MM.1S (cell line): ENCODE measurements around the gene DIS3L2.

Source experiments
- DNase-seq: peaks from one replicate; pipeline ENCODE4 v3.0.0-alpha.2; 2015
- H2AFZ ChIP-seq: fragments of 300-600 bp; sonication (generic); 2 replicates; pipeline ENCODE4 v1.6.0; 2016; ENCODE audit warnings: antibody characterized with exemption, low read length
- H3F3A ChIP-seq: fragments of 300-600 bp; sonication (generic); 2 replicates; pipeline ENCODE4 v1.6.1; 2016; ENCODE audit warnings: mild to moderate bottlenecking, antibody characterized with exemption, low read length, moderate library complexity, mixed read lengths; ENCODE audit not compliant: insufficient read depth
- H3K27ac ChIP-seq: fragments of 300-600 bp; sonication (generic); 2 replicates; pipeline ENCODE4 v1.5.1; 2016; ENCODE audit warnings: mild to moderate bottlenecking, low read length
- H3K27me3 ChIP-seq: fragments of 300-600 bp; sonication (generic); replicated peaks from 2 replicates; pipeline ENCODE4 v1.6.0; 2016; ENCODE audit warnings: low read length; ENCODE audit not compliant: insufficient read depth
- H3K36me3 ChIP-seq: fragments of 300-600 bp; sonication (generic); replicated peaks from 2 replicates; pipeline ENCODE4 v1.6.1; 2016; ENCODE audit warnings: mild to moderate bottlenecking, low read length, mixed read lengths; ENCODE audit not compliant: insufficient read depth
- H3K4me1 ChIP-seq: fragments of 300-600 bp; sonication (generic); 2 replicates; pipeline ENCODE4 v1.6.1; 2016; ENCODE audit warnings: low read length, mixed read lengths
- H3K4me2 ChIP-seq: fragments of 300-600 bp; sonication (generic); 2 replicates; pipeline ENCODE4 v1.6.0; 2016; ENCODE audit warnings: low read depth, low read length
- H3K4me3 ChIP-seq: fragments of 300-600 bp; sonication (generic); 2 replicates; pipeline ENCODE4 v1.5.1; 2016; ENCODE audit warnings: low read length, mixed read lengths
- H3K79me2 ChIP-seq: fragments of 300-600 bp; sonication (generic); 2 replicates; pipeline ENCODE4 v1.6.1; 2016; ENCODE audit warnings: mixed run types, low read length, mixed read lengths
- H3K9ac ChIP-seq: fragments of 300-600 bp; sonication (generic); 2 replicates; pipeline ENCODE4 v1.6.1; 2016; ENCODE audit warnings: low read length, mixed read lengths
- H3K9me2 ChIP-seq: fragments of 300-600 bp; sonication (generic); replicated peaks from 2 replicates; pipeline ENCODE4 v1.6.1; 2016; ENCODE audit warnings: mild to moderate bottlenecking, low read length, mixed read lengths; ENCODE audit not compliant: insufficient read depth
- H3K9me3 ChIP-seq: fragments of 300-600 bp; sonication (generic); replicated peaks from 2 replicates; pipeline ENCODE4 v1.6.1; 2016; ENCODE audit warnings: mild to moderate bottlenecking, low read length, mixed read lengths; ENCODE audit not compliant: insufficient read depth
- H4K20me1 ChIP-seq: fragments of 300-600 bp; sonication (generic); 2 replicates; pipeline ENCODE4 v1.6.1; 2016; ENCODE audit warnings: mild to moderate bottlenecking, low read length, moderate library complexity, mixed read lengths; ENCODE audit not compliant: insufficient read depth
- EZH2 ChIP-seq: fragments of 300-600 bp; sonication (generic); optimal IDR thresholded peaks from 2 replicates; pipeline ENCODE3; 2017; ENCODE audit warnings: low read depth, mild to moderate bottlenecking, antibody characterized with exemption, low read length, mixed read lengths
- EZH2phosphoT487 ChIP-seq: fragments of 300-600 bp; sonication (generic); IDR thresholded peaks from 2 replicates; pipeline ENCODE4 v1.6.1; 2018; ENCODE audit warnings: antibody characterized with exemption, low read length
- TF ChIP-seq, protein P1 (sequence below): fragments of 300-600 bp; sonication (generic); IDR thresholded peaks from 2 replicates; pipeline ENCODE4 v1.5.1; 2016; ENCODE audit warnings: antibody characterized with exemption, low read length, mixed read lengths

DIS3L2 gene

DNA sequence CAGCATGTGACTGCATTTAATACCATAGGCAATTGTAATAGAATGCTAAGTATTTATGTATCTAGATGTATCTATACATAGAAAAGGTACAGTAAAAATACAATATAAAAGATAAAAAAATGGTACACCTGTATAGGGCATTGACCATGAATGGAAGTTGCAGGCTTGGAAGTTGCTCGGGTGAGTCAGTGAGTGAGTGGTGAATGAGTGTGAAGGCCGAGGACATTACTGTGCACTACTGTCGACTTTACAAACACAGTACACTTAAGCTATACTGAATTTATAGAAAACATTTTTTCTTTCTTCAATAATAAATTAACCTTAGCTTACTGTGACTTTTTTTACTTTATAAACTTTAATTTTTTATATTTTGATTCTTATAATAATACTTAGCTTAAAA is 8.9 kb downstream of the DIS3L2 start:
- Histone ChIP-seq H3K79me2 (peaks cover 47% of the 10 kb centered on the region), H3K4me1 (no peaks in the 10 kb centered on the region), H4K20me1 (no peaks in the 10 kb centered on the region), H3F3A (no peaks in the 10 kb centered on the region), H3K4me2 (no peak overlapping the region), H3K9me3 (no peaks in the 10 kb centered on the region), H3K27ac (no peak overlapping the region), H2AFZ (no peak overlapping the region), H3K4me3 (no peak overlapping the region), H3K36me3 (no peaks in the 10 kb centered on the region), H3K9me2 (no peaks in the 10 kb centered on the region), H3K27me3 (no peaks in the 10 kb centered on the region), H3K9ac (no peak overlapping the region)
- no peak for DNase-seq
- TF ChIP-seq, protein P1, sequence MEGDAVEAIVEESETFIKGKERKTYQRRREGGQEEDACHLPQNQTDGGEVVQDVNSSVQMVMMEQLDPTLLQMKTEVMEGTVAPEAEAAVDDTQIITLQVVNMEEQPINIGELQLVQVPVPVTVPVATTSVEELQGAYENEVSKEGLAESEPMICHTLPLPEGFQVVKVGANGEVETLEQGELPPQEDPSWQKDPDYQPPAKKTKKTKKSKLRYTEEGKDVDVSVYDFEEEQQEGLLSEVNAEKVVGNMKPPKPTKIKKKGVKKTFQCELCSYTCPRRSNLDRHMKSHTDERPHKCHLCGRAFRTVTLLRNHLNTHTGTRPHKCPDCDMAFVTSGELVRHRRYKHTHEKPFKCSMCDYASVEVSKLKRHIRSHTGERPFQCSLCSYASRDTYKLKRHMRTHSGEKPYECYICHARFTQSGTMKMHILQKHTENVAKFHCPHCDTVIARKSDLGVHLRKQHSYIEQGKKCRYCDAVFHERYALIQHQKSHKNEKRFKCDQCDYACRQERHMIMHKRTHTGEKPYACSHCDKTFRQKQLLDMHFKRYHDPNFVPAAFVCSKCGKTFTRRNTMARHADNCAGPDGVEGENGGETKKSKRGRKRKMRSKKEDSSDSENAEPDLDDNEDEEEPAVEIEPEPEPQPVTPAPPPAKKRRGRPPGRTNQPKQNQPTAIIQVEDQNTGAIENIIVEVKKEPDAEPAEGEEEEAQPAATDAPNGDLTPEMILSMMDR = no peak
- no peak for TF ChIP-seq EZH2
- TF ChIP-seq EZH2phosphoT487 = no peak

DNA sequence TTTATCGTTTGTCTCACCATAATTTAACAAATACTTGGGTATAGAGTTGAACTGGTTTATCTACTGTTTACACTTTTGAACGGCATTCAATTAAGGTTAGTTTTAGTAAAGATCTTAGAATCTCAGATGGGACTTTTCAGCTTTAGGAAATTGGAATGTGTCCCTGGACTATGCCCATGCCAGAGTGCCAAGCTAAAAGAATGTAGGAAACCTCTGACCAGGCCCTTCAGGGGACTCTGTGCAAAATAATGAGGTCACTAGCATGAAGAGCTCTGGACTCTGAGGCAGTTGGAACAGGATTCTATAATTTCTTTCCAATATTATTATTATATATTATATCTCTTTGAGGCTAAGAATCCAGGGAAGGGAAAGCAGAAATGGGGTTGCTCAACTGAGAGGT is 13.5 kb downstream of the DIS3L2 start:
- no peak overlapping the region for H3K27ac ChIP-seq
- TF ChIP-seq, protein P1 = no peak
- TF ChIP-seq EZH2phosphoT487 (no peak), EZH2 (no peak)
- H3F3A ChIP-seq = no peaks in the 10 kb centered on the region
- no peaks in the 10 kb centered on the region for H3K27me3 ChIP-seq
- H3K9me2 ChIP-seq = no peaks in the 10 kb centered on the region
- H3K79me2 ChIP-seq = peaks cover 10% of the 10 kb centered on the region
- no peak for DNase-seq
- H3K9ac ChIP-seq = no peak overlapping the region
- H3K4me2 ChIP-seq = no peak overlapping the region
- H2AFZ ChIP-seq = no peak overlapping the region
- H3K4me1 ChIP-seq = no peaks in the 10 kb centered on the region
- no peaks in the 10 kb centered on the region for H4K20me1 ChIP-seq
- no peaks in the 10 kb centered on the region for H3K36me3 ChIP-seq
- H3K9me3 ChIP-seq = no peaks in the 10 kb centered on the region
- no peak overlapping the region for H3K4me3 ChIP-seq

GRCh38 chr2:231977430-231977829 is 15.9 kb downstream of the DIS3L2 start:
- Histone ChIP-seq H3K27me3 (no peaks in the 10 kb centered on the region), H3K9ac (no peak overlapping the region), H3K4me2 (no peak overlapping the region), H3K27ac (no peak overlapping the region), H2AFZ (no peak overlapping the region), H3K9me2 (no peaks in the 10 kb centered on the region), H4K20me1 (no peaks in the 10 kb centered on the region), H3F3A (no peaks in the 10 kb centered on the region), H3K4me1 (no peaks in the 10 kb centered on the region), H3K4me3 (no peak overlapping the region), H3K9me3 (no peaks in the 10 kb centered on the region), H3K36me3 (no peaks in the 10 kb centered on the region), H3K79me2 (peaks cover 6% of the 10 kb centered on the region; the same call in 1 of the 2 replicates)
- DNase-seq = no peak
- TF ChIP-seq EZH2 (no peak), EZH2phosphoT487 (no peak)
- TF ChIP-seq, protein P1 = no peak
